Stimulated activated CD4-positive, alpha-beta T cell treated with anti-CD3 and anti-CD28 coated beads, Interleukin-4, amount 100 ng/mL, for 48 hours (primary cell): ENCODE measurements around the gene PCYT2.

Experiments
- DNase-seq, 2 donors: peaks; one replicate each; pipeline ENCODE4 v3.0.0-alpha.2; 2020; ENCODE audit warnings: low read depth in 2 of 2

PCYT2 gene

DNA sequence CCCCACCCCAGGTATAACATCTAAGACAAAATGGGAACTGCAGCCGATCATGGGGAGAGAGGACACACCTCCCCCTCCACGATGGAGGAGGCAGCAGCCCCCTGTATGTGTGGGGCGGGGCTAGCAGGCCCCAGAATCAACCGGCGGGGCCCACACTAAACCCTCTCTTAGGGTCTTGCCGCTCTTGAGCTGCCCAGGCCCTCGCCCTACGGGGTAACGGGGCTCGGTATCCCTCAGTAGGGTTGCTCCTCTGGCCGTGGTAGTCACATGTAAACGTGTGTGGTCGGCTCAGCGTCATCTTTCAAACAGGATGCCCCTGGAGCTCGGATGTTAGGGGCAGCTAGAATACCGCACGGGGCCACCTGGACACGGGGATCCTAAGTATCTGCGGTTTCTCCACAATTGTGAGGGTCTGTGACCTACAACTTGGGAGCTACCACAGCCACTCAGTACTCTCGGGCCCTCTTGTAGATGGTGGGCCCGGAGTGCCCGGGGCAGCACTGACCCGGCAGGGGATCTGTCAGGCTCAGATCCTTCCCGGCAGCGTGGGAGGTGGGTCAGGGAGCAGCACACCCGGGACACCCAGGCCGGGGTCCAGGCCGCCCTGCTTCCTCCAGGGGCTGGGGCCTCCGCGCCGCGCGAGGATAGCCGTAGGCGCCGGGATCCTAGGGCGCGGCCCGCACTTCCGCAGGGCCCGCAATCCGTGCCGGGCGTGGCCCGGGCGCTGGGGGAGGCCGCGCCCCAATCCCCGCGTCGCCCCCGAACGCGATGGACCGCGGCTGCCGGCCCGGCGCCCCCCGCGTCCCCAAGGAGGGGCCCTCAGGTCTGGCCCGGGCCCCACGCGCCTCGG, 40.8 kb downstream of the PCYT2 start:
- DNase-seq: no peak

DNA sequence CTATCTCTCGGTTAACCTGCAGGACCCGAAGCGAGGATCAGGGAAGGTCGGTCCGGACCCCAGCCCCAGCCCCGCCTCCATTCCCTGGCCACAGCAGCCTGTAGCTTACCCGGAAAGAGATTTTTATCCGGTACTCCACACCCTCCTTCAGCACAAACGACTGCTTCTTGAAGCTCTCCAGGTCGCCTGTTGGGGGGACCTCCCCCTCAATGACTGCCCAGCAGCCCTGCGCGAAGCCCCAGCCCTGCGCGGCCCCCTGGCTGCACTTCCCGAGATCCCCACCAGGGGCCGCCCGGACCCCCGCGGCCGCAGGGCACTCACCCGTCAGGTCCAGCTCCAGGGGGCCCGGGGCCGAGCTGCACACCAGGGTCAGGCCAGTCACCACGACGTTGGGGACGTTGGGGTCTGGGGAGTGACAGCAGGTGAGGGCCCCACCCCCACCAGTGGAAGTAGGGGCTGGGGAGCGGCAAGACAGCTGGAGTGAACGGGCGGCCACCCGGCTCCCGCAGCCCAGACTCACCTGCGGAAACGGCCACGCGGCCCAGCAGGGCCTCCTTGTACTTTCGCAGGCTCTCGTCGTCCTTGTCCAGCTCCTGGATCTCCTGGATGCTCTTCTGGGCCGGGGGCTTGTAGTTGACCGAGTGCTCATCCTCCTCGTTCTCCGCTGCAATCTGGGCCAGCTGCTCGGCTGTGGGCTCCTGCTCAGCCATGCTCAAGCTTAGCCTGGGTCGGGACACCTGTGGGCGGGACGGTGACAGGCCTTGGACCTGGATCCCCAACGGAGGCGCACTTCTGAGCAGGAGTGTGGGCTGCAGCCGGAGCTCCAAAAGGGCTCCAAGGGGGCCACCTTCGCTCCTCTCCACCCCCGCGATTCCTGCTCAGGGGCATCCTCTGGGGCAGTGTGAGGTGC, 41.7 kb downstream of the PCYT2 start:
- DNase-seq: no peak

DNA sequence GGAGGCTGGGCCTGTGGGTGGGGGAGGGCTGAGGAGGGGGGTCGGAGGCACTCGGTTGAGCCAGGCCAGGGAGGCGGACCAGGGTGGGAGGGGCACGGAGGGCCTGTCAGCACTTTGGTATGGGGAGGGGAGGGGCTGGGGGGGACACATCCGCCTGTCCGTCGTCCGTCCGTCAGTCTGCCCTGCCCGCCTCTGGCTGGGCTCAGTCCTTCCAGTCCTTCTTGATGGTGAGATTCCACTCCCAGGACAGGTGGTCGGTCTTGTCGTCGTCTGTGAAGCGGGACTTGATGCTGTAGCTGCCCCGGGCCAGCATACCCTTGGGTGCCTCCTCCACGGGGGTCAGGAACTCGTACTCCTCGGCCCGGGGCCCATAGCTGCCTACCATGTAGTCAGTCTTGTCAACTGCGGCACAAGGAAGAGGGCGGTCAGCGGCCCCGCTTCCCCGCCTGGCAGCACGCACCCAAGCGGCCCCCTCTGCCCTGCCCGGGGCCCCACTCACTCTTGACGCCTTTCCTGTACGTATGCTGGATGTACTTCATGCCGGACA, 42.5 kb downstream of the PCYT2 start:
- no peak for DNase-seq

DNA sequence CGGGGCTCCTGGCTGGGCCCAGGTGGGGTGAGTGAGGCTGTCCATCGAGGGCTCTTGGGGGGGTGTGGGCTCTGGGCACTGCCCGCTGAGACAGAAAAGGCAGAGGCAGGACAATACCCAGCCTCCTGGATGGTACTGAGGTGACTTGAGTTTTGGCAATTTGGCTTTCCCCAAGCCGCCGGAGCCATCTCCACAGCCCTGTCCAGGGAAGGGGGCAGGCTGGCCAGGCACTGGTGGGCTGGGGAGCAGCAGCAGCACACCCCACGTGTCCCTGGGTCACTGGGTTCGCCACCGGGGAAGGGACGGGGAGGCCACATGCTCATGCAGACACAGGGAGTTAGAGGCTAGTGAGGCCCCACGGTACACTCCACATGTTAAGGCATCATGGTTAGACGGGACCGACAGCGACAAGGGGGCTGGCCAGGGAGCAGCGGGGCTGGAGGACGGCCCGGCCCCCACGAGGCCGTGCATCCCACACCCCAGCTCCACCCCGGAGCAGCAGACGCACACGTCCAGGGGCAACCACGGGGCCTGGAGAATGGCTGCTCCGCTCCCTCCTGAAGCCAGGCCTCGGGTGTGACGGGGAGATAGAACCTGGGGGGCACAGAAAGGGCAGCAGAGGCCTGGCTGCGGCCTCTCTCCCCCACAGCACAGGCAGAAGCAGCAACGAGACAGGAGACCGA, 43.1 kb downstream of the PCYT2 start:
- no peak for DNase-seq

DNA sequence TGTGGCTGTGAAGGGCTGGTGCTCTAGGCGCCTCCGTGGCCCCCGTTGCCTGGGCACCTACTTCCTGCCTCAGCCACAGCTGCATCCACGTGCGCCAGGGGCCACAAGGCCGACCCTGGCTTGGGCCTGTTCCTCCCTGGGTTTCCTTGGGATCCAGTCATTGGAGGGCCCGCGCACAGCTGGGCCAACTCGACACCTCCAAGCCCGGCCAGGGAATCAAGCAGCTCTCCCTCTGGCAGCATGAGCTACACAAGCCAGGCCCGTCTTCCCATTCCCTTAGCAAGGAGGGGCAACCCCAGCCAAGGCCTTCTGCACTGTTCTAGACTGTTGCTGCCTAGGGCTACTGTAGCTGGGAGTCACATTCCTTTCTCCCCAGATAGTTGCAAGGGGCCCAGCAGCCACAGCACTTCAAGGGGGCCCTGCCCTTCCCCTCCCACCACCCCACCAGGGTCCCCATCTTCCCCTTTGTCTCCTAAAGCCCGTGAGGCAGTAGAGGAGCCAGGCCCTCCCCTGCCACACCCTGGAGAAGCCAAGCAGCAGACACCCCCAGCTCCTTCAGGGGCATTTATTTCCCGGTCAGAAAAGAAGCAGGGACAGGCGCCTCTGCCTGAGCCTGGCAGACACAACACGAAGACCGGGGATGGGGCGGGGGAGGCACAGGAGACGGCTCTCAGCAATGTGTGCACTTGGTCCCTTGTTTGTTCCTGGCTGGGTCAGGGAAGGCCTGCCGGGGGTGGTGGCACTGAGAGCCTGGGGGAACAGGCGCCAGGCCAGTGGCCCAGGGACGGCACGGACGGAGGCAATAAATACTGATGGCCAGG, 43.8 kb downstream of the PCYT2 start:
- DNase-seq: no peak

DNA sequence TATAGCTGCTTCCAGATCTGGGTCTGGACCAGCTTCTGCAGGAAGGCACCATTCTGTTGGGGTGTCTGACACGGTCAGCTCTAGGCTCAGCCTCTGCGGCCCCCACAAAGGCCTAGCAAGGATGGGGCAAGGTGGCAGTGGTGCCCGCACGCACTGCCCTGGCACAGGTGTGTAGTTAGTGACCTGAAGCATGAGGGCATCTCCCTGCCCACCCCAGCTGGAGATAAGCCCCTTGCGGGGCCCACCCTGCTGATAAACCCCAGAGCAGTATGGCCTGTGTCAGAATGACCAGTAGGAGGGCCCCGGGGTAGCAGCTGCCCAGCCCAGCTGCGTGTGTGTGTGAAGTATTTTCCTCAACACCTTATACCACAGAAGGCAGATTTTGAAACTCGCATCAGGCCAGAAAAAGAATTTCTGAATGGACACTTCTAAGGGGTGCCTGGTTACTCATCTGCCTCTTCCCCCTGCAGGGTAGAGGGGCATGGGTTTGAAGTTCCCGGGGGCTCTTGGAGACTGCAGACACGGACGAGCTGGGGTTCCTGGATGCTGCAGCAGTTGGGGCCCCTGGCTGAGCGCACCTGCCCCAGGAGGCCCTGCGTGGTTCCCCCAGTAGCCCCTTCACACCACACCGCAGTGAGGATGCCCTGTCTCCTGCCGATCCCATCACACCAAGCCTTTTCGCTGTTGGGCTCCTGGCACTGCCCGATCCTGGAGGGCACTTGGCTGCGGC, 44.6 kb downstream of the PCYT2 start:
- no peak for DNase-seq

DNA sequence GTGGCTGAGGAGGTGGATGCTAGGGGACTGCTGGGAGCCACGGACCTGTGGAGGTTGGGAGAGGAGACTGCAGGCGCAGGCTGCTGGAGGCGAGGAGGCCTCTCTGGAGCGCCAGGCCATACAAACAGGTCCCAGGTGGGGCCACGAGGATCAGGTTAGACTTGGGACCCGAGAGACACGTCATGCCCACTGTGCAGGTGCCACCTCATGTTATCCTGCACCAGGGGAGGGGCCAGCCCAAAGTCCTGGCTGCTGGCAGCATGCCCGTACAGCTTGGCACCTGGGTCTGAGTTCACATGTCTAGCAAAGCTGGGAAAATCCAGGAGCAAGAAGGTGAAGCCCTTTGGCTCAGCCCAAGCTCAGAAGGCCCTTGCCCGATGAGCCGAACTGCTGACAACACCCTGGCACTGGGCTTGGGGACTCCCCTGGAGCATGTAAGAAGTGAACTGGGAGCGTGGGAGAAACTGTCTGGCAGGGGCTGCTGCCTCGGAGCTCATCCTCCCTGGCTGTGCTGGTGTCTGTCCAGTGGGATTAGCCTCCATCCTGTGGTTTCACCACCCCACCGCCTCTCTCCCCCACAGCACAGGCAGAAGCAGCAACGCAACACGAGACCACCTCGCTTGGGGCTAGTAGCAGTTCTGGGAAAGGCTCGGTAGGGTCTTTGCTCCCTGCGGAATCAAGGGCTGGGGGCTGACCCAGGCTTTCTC, 45.3 kb downstream of the PCYT2 start:
- DNase-seq: no peak

DNA sequence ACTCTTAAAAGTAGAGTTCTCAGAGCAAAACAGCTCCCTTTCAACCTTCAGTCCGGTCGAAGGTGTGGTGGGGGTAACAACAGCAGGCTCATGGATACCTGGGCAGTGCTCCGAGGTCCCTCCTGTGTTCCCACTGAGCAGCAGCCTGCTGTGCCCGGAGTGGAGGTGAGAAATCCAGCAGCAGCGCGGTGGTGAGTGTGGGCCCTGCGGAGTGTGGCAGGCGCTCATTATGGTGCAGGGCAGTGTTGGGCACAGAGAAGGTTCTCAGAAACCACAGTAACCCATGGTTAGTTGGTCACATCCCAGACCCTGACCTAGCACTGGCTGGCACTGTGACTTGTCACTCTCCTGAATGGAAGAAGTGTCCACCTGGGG, 45.9 kb downstream of the PCYT2 start:
- DNase-seq: no peak

DNA sequence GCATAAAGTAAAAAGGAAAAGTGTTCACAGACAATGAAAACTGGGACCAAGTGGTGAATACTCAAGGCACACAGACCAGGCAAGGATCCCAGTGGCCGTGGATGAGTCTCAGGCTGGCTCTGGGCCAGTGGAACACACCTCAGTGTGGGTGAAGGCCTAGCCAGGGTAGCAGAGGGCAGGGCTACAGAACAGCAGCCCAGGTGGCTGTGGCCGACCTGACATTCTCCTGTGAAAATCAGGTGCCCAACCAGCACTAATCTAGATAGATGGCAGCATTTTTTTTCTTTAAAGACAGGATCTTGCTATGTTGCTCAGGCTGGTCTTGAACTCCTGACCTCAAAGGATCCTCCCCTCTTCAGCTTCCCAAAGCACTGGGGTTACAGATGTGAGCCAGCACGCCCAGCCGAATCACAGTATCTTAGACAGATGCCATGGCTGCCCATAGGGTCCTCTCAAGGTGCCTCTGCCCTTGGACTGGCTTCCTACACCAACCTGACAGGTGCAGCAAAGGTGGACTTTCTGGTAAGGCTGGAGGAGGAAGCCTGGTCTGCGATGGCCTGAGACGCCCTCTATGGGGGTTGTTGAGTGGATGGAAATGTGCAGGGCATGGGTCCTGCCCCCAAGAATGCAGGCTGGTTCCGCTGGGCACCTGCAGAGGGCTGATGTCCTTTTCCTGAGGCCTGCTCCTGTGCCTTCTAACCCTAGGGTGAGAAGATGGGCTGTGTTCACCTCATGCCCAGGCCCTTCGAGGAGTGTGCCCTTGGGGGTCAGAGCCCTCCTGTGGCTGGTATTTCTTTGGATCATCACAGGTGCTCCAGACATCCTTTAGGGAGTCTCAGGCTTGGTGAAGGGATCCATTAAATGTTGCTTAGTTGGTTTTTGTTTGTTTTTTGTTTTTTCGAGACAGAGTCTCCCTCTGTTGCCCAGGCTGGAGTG, 47.1 kb downstream of the PCYT2 start:
- DNase-seq: no peak

DNA sequence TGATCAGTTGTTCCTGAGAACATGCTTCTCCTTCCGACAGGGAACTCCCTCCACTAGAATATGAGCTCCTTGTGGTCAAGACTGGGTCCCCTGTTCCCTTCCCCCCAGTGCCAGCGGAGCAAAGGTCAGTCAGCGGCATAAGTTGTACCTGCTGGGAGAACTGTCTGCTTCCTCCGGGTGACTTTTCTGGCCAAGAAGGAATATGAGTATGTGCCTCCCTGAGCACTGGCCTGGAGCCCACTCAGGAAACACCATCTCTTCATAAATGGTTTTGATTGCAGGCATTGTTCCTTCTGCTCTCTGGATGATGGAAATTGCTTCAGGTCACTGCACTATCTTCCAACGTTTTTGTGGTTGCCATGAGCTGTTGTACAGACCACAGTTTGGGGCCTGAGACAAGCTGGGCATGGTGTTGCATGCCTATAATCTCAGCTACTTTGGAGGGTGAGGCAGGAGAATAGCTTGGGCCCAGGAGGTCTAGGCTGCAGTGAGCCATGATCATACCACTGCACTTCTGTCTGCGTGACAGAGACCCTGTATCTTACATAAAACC, 48.0 kb downstream of the PCYT2 start:
- DNase-seq: no peak

DNA sequence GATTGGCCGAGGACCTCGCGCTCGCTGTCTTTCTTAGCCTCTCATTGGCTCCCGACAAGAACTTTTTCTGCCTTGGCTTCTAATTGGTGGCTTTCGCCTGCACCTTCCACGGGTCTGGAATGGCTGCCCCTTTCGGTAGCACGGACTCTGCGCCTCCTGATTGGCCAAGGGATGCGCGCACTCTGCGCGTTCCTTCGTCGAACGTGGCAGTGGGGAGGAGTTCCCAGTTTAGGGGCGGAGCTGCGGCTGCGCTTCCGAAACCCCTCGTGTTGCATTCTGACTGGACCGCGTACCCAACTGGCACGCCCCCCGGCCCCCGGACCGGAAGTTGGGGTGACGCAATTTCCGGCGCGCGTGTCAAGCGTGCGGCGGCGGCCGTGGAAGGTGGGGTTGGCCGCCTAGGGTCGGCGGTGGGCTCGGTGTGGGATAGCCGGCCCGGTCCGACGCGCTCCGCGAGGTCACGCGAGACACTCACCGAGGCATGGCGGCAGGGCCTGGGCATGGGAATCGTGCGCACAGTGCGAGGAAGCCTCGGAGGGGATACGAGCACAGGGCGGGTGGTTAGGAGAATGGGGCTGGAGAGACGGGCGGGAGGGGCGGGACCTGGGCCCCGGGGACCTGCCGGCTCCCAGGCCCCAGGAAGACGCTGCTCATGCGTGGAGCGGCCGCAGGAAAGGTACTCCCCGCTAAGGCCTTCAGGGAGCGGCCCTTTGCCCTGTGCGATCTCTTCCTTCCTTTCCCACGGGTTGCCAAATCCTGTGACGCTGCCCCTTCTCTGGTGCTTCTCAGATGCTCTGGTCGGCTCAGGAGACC, 50.2 kb downstream of the PCYT2 start:
- DNase-seq: peak; percentile 97 to 99

DNA sequence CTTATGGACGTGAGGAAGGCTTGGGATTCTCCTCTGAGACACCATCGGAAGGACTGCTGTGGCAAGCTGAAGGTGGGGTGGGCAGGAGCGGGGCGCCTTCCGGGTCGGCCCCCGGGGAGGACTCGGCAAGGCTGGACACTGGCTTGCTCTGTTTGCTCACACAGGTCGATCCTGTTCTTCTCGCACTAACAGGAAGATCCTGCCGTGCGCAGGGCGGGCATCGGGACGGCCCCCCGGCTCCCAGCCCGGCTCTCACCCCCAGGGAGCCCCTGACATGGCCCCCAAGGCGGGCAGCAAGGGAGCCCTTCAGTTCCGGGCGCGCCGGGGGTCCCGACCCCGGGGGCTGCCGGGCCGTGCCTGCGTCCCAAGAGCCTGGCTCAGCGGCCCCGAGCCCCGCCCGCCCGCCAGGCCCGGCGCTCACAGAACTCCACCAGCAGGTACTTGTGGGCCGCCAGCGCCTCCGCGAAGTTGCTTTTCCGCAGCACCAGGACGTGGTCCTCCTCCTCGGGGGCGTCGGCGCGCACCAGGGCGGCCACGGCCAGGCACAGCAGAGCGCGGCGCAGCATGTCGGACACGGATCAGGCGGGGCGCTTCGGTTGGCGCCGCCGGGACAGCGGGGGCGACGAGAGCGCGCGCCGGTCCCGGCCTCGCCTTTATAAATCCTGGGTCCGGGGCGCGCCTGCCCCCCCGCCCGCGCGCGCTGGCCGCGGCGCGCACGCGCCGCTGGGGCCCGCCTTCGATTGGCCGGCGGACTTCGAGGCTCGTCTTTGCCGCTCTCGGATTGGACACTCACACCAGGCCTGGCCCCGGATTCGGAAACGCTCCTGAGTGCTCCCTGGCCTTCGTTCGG, 51.1 kb downstream of the PCYT2 start, which contains the start of gene P4HB:
TSS of gene P4HB (minus strand) at position 630 of the 850 bp plus-strand sequence. CDS start at position 566, 64 bp downstream.
- DNase-seq: peak in 1 of 2 donors; percentile 97

DNA sequence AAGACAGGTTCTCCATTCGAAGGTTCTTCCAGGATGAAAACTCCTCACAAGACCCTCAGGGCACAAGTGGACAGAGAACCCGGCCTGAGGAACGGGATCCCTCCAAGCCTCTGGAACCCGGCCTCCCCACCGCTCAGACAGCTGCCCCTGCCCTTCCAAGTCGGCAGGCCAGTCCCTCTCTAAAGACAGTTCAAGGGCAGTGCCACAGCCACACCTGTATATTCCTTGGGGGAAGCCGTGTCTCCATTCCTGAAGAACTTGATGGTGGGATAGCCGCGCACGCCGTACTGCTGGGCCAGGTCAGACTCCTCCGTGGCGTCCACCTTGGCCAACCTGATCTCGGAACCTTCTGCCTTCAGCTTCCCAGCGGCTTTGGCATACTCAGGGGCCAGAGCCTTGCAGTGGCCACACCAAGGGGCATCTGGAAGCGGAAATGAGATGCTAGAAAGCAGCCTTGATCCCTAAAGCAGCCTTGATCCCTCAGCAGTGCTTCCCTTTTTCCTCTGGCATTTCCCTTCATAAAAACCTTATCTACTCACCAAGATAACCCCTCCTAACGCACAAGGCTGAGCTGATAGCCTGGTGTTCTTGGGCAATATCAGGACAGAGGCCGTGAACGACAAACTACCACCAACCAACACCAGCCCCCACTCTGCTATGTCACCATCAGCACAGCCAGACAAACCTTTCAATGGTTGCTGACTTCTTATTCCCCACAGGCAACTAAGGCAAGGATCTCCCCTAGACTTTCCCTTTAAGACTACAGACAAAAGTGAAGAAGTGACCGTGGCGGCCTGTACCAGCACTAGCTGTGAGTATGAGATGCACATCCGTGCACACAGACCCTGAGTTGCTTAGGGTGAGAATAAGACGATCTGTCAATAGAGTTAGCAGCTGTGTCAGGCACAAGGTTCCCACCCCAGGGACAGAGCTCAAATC, 52.0 kb downstream of the PCYT2 start:
- no peak for DNase-seq

DNA sequence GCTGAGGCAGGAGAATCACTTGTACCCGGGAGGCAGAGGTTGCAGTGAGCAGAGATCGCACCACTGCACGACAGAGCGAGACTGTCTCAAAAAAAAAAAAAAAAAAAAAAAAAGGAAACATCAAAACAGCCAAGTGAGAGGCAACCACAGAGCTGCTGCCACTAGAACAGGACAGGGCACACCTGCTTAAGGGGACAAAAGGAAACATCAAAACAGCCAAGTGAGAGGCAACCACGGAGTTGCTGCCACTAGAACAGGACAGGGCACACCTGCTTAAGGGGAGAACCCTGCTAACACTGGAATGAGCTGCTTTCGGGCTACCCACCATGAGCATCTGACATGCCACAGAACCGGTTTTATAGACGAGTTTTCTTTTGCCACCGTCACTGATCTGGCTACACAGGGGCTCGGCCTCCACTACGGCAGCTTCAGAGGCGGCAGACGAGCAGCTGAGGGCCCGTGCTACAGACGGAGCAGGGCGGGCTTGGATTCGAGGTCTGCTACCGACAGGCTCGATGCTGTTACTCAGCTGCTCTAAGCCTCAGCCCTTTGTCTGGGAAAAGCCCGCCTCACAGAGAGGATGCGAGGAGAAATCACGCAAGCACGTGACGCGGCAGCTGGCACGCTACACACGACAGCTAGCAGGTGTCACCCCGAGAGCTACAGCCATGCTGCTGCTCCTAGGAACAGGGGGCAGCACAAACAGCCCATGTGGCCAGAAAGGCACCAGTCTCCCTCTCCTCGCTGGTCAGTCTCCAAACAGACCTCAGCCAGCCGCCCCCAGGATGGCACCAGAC, 52.8 kb downstream of the PCYT2 start:
- no peak for DNase-seq
